NB4 (cell line): ENCODE measurements around the gene TOMM20L.
"Not testable (repeated sequence)": the region's sequence is repeated elsewhere in the genome, so short reads cannot be mapped to it uniquely, and the experiment has no call there.

Experiments
- DNase-seq: peaks from one replicate; pipeline ENCODE4 v3.0.0; 2010; ENCODE audit warnings: low read depth
- H3K4me3 ChIP-seq: one replicate; pipeline ENCODE4 v1.5.1; 2011; ENCODE audit warnings: mild to moderate bottlenecking, low read depth, low read length, moderate library complexity
- MYC ChIP-seq: IDR thresholded peaks from 2 replicates; pipeline ENCODE4 v1.6.1; 2011; ENCODE audit warnings: low read depth, low read length
- POLR2A ChIP-seq: IDR thresholded peaks from 2 replicates; pipeline ENCODE4 v1.6.1; 2011; ENCODE audit warnings: mild to moderate bottlenecking; ENCODE audit not compliant: insufficient read length; ENCODE audit errors: extremely low read depth
- TF ChIP-seq, protein P1 (sequence below): IDR thresholded peaks from 2 replicates; pipeline ENCODE4 v1.6.1; 2011; ENCODE audit warnings: low read depth, low read length
- TF ChIP-seq, protein P2 (sequence below): IDR thresholded peaks from one replicate; pipeline ENCODE4 v1.5.1; 2012; ENCODE audit warnings: low read depth, low read length

The TOMM20L gene

DNA sequence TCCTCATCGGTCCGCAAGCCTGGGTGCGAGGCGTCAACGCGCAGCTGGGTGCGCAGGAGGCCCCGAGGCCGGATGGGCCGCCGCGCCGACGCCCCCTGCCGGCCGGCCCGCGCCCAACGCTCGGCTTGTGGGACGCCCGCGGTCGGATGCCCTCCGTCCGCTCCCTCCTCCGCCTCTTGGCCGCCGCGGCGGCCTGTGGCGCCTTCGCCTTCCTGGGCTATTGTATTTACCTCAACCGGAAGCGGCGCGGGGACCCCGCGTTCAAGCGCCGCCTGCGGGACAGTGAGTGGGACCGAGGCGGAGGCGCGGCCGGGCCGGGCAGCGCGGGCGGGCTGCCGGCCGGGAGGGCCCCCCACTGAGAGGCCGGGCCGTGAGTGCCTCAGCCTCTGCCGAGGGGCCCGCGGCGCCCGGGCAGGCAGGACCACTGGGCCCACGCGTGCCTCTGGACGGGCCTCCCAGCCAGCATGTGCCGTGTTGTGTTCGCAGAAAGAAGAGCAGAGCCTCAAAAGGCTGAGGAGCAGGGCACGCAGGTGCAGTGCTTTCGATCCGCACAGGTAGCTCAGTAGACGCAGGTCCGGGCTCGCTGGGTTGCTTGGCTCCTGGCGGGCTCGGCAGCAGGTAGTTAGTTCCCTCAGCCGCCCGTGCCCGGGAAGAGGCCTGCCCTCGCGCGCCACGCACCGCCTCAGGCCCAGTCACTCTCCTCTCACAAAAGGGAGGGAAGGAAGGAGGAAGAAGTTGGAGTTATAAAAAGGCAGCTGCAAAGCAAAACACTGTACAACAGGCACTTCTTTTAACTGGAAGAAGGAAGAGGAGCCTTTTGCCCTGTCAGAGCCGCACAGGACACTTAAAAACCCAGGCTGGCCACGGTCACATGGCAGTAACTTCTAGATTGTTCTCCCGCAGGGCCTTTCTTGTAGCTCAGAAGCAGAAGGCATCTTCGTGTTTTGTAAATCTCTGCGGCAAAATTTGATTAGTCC lies at the start of gene TOMM20L:
TSS of gene TOMM20L (plus strand) at position 119 of the 977 bp plus-strand sequence. CDS start at position 147, 28 bp downstream.
- DNase-seq: peak; percentile 87
- H3K4me3 ChIP-seq: peak within 1 kb of the TSS; percentile 55
- TF ChIP-seq, protein P1, sequence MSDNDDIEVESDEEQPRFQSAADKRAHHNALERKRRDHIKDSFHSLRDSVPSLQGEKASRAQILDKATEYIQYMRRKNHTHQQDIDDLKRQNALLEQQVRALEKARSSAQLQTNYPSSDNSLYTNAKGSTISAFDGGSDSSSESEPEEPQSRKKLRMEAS: peak; percentile 79
- TF ChIP-seq POLR2A (peak; percentile 42), MYC (peak; percentile 58)
- TF ChIP-seq, protein P2, sequence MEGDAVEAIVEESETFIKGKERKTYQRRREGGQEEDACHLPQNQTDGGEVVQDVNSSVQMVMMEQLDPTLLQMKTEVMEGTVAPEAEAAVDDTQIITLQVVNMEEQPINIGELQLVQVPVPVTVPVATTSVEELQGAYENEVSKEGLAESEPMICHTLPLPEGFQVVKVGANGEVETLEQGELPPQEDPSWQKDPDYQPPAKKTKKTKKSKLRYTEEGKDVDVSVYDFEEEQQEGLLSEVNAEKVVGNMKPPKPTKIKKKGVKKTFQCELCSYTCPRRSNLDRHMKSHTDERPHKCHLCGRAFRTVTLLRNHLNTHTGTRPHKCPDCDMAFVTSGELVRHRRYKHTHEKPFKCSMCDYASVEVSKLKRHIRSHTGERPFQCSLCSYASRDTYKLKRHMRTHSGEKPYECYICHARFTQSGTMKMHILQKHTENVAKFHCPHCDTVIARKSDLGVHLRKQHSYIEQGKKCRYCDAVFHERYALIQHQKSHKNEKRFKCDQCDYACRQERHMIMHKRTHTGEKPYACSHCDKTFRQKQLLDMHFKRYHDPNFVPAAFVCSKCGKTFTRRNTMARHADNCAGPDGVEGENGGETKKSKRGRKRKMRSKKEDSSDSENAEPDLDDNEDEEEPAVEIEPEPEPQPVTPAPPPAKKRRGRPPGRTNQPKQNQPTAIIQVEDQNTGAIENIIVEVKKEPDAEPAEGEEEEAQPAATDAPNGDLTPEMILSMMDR: peak; percentile 31

DNA sequence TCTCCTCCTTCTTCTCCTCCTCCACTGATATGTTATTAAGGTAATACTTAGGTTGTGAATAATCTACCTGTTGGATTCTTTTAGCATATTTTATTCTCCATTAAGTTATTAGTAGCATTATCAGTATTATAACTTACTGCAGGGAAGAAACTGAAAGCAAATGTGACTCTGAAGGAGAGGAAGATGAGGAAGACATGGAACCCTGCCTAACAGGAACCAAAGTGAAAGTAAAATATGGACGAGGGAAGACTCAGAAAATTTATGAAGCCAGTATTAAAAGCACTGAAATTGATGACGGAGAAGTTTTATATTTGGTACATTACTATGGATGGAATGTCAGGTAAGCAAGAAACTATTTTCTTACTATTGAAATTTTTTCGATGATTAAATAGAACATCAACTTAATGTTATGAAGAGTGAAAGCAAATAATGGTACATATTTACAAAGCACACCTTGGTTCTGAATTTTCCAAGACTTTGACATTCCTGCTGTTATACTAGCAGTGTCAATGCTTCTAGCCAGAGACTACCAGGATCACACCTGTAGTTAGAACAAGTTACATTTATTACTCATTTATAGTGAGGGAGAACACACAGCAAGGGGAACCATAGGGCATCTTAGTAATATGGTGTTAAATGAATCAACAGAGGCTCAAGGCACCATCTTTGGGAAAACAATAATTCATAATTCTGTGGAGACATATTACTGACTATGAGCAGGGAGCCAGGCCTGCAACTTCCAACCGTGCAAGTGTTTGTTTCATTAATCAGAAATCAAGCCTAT lies 42.0 kb upstream of the TOMM20L start:
- no peak for DNase-seq
- no peak overlapping the region for H3K4me3 ChIP-seq
- TF ChIP-seq POLR2A: no peak
- TF ChIP-seq MYC: no peak
- TF ChIP-seq, protein P1: no peak
- TF ChIP-seq, protein P2: no peak

DNA sequence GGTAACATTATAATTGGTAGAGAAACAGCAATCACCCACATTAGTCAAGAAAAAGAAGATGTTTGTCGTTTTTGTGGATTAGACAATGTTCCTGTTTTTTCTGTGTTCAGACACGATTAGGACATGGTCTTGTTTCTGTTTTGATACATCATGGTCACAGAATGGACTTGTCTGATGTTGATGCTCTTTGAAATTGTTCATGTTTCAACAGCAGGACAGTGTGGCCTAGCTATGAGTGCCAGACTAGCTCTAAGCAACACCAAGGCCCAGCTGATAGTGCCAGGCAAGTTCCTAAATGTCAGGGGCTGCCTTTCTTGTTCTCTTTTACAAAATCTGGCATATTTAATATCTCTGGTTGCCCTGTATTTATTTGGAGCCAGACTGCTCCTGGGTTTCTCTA lies 40.9 kb upstream of the TOMM20L start:
- DNase-seq: no peak
- TF ChIP-seq, protein P1: no peak
- TF ChIP-seq, protein P2: no peak
- TF ChIP-seq MYC: no peak
- no peak for TF ChIP-seq POLR2A
- H3K4me3 ChIP-seq: no peak overlapping the region

DNA sequence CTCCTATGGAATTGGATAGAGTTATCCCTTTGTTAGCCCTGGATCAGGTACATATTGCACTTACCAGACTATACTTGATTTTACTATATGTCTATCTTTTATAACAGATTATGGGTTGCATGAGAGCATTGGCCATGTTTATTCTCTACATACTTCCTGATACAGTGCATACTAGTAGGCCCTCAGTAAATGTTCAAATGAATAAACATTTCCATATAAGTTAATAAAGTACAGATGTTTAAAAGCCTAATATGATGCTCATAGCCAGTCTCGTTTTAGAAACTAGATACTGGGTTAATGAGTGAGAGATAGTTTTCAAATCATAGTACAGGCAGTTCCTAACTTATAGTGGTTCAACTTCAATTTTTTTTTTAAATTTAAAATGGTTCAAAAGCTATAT lies 39.5 kb upstream of the TOMM20L start:
- no peak for TF ChIP-seq POLR2A
- TF ChIP-seq, protein P1: no peak
- no peak for TF ChIP-seq MYC
- TF ChIP-seq, protein P2: no peak
- no peak for DNase-seq
- H3K4me3 ChIP-seq: no peak overlapping the region

DNA sequence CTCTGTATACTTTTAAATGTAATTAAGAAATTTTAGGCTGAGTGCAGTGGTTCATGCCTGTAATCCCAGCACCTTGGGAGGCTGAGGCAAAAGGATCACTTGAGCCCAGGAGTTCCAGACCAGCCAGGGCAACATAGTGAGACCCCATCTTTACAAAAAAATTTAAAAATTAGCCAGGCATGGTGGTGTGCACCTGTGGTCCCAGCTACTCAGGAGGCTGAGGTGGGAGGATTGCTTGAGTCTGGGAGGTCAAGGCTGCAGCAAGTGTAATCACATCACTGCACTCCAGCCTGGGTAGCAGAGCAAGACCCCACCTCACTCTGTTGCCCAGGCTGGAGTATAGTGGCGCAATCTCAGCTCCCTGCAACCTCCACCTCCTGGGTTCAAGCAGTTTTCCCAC lies 33.5 kb upstream of the TOMM20L start:
- not testable (repeated sequence) for H3K4me3 ChIP-seq, DNase-seq

DNA sequence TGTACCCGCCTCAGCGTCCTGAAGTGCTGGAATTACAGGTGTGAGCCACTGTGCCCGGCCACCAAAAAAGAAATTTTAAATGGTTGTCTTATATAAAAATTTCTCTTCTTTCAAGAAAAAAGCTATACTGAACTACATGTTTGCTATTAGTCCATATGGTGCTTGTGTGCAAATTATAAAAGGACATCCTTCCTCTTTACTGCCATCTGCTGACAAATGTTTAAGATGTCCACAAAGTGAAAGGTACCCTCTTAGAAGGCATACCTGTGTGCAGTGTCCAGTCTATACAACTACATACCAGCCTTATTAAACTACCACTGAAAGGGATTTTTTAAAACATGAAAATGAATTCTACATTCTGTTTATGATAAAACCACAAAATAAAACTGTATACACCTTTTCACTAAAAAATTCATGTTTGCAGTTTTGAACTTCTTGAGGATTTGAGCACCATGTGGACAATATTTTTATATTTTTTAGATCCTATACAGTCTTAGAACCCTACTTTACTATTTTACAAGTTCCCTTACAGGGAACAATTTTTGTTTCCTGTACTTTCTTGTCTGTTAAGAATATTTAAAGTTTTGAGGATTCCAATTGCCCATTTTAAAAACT lies 32.8 kb upstream of the TOMM20L start:
- TF ChIP-seq, protein P1: no peak
- TF ChIP-seq, protein P2: no peak
- TF ChIP-seq MYC (no peak), POLR2A (no peak)
- peak; percentile 37 for DNase-seq

More for the DNA sequence above, 32.8 kb upstream of the TOMM20L start:
- no peak overlapping the region for H3K4me3 ChIP-seq
